Hepatocyte (in vitro differentiated cells): ENCODE data around the gene SAT2. TPM values are rescaled to one million over a fixed set of nuclear protein-coding genes. Genes with fewer than 3 reads are reported as not detected.
"Not testable (repeated sequence)": the region's sequence is repeated elsewhere in the genome, so short reads cannot be mapped to it uniquely, and the experiment has no call there.

ENCODE experiments used
- DNase-seq: peaks from one replicate; pipeline ENCODE4 v3.0.0-alpha.2; 2016; ENCODE audit warnings: low spot score
- H2AFZ ChIP-seq: fragments of 200-600 bp; sonication (generic); 2 replicates; pipeline ENCODE4 v1.6.0; 2016; ENCODE audit warnings: antibody characterized with exemption, mild to moderate bottlenecking
- H3K27ac ChIP-seq: fragments of 200-600 bp; sonication (generic); 2 replicates; pipeline ENCODE4 v1.5.1; 2016; ENCODE audit warnings: mild to moderate bottlenecking
- H3K27me3 ChIP-seq: fragments of 200-600 bp; sonication (generic); 2 replicates; pipeline ENCODE4 v1.6.1; 2016
- H3K36me3 ChIP-seq: fragments of 200-600 bp; sonication (generic); replicated peaks from 2 replicates; pipeline ENCODE4 v1.5.1; 2016; ENCODE audit warnings: low read depth; ENCODE audit not compliant: insufficient read depth
- H3K4me1 ChIP-seq: fragments of 200-600 bp; sonication (generic); 2 replicates; pipeline ENCODE4 v1.5.1; 2016; ENCODE audit warnings: mild to moderate bottlenecking, moderate library complexity; ENCODE audit not compliant: insufficient read depth
- H3K4me2 ChIP-seq: fragments of 200-600 bp; sonication (generic); 2 replicates; pipeline ENCODE4 v1.6.0; 2016
- H3K4me3 ChIP-seq: fragments of 200-600 bp; sonication (generic); 2 replicates; pipeline ENCODE4 v1.5.1; 2016; ENCODE audit warnings: mild to moderate bottlenecking
- H3K79me2 ChIP-seq: fragments of 200-600 bp; sonication (generic); 2 replicates; pipeline ENCODE4 v1.6.0; 2017; ENCODE audit warnings: mild to moderate bottlenecking
- H3K9me2 ChIP-seq: fragments of 200-600 bp; sonication (generic); replicated peaks from 2 replicates; pipeline ENCODE4 v1.6.0; 2017; ENCODE audit warnings: mild to moderate bottlenecking; ENCODE audit not compliant: insufficient read depth
- H3K9me3 ChIP-seq: fragments of 200-600 bp; sonication (generic); 2 replicates; pipeline ENCODE4 v1.5.1; 2016; ENCODE audit warnings: low read depth, mild to moderate bottlenecking
- H4K20me1 ChIP-seq: fragments of 200-600 bp; sonication (generic); 2 replicates; pipeline ENCODE4 v1.6.0; 2016; ENCODE audit warnings: mild to moderate bottlenecking; ENCODE audit not compliant: insufficient read depth, poor library complexity, severe bottlenecking
- EZH2 ChIP-seq: fragments of 200-600 bp; sonication (generic); IDR thresholded peaks from 2 replicates; pipeline ENCODE4 v1.6.1; 2016; ENCODE audit warnings: antibody characterized with exemption, mild to moderate bottlenecking, borderline replicate concordance
- EZH2phosphoT487 ChIP-seq: fragments of 200-600 bp; sonication (generic); IDR thresholded peaks from one replicate; pipeline ENCODE4 v1.6.1; 2018; ENCODE audit warnings: antibody characterized with exemption, mild to moderate bottlenecking, low read depth, moderate library complexity; ENCODE audit not compliant: unreplicated experiment, severe bottlenecking
- WGBS: methylation state at CpG from one replicate; pipeline ENCODE4 v1.1.6; 2016; ENCODE audit warnings: low lambda C conversion rate; ENCODE audit errors: missing lambda C conversion rate; 5-methylcytosine and 5-hydroxymethylcytosine counted together
- polyA plus RNA-seq: library from polyadenylated mRNA; unstranded; fragments of >200 nt; fragmentation: Nextera tagmentation; extraction: Ambion mirVana; gene quantifications from 2 replicates; pipeline ENCODE4 v1.2.1, GENCODE V29; 2016
- total RNA-seq: library from RNA; depleted of rRNA; stranded (reverse); fragments of >200 nt; gene quantifications from 2 replicates; pipeline ENCODE4 v1.2.3, GENCODE V29; 2014
- TF ChIP-seq, protein P1 (sequence below): fragments of 200-600 bp; sonication (generic); IDR thresholded peaks from 2 replicates; pipeline ENCODE4 v1.5.1; 2016; ENCODE audit warnings: antibody characterized with exemption, mild to moderate bottlenecking; ENCODE audit not compliant: poor library complexity

The SAT2 gene
- total and polyA plus RNA-seq, 2 experiments from 2014 or later = 130 to 138 TPM

DNA sequence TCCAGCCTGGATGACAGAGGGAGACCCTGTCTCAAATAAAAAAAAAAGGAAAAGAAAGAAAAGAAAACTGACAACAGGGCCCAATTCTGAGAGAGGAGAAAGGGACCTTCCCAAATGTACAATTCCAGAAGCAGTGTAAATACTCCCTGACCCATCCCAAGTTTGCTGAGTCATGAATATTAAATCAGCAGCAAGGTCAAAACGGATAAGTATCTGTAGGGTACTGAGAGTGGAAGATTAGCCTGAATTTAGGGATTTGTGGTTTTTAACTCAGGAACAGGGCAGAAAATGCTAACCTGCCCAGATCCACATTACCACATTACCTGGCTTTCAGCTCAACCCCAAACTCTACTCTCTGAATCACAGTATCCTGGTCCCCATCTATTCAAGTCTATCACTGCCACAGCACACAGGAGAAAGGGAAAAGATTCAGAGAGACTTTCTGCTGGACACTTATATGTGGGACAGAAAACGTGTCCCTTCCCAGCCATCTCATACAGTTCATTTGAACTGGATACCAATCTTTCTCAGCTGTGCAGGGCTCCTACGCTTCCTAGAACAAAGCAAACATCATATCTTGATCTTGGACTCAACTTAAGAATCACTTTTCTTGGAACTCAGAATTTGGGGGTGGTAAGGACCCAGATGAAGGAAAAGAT is 15.9 kb downstream of the SAT2 start:
- Histone ChIP-seq H2AFZ (no peak overlapping the region), H3K79me2 (peaks cover 74% of the 10 kb centered on the region), H3K9me2 (no peaks in the 10 kb centered on the region), H3K27ac (no peak overlapping the region), H3K27me3 (no peaks in the 10 kb centered on the region), H3K36me3 (no peaks in the 10 kb centered on the region), H3K4me3 (no peak overlapping the region), H3K9me3 (no peaks in the 10 kb centered on the region), H3K4me1 (peaks cover 10% of the 10 kb centered on the region), H4K20me1 (peaks cover 48% of the 10 kb centered on the region), H3K4me2 (peak overlapping the region; percentile 92)
- 63% methylated on average over 3 of the region's 3 CpGs for WGBS
- TF ChIP-seq EZH2phosphoT487 (no peak), EZH2 (no peak)
- TF ChIP-seq, protein P1, sequence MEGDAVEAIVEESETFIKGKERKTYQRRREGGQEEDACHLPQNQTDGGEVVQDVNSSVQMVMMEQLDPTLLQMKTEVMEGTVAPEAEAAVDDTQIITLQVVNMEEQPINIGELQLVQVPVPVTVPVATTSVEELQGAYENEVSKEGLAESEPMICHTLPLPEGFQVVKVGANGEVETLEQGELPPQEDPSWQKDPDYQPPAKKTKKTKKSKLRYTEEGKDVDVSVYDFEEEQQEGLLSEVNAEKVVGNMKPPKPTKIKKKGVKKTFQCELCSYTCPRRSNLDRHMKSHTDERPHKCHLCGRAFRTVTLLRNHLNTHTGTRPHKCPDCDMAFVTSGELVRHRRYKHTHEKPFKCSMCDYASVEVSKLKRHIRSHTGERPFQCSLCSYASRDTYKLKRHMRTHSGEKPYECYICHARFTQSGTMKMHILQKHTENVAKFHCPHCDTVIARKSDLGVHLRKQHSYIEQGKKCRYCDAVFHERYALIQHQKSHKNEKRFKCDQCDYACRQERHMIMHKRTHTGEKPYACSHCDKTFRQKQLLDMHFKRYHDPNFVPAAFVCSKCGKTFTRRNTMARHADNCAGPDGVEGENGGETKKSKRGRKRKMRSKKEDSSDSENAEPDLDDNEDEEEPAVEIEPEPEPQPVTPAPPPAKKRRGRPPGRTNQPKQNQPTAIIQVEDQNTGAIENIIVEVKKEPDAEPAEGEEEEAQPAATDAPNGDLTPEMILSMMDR = no peak
- no peak for DNase-seq

DNA sequence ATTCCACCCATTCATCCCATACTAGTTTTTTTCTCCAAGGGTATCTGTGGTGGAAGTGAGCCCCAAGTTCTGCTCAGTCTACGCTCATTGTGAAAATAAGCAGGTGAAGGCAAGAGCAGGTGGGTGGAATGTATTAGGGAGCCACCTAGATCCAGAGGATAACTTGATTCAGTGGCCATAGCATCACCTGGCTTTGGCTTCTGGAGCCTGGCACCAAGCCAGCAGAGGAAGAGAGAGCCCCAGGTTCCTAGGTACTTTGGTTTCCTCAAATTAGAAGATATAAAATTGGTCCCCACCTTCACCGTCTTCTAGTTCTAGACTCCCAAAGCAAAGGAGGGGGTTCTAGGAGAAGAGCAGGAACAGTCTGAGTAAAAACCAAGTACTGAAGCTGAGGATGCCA is 17.0 kb downstream of the SAT2 start:
- H3K4me3 ChIP-seq = no peak overlapping the region
- no peak overlapping the region for H3K4me2 ChIP-seq
- no peaks in the 10 kb centered on the region for H3K9me2 ChIP-seq
- peaks cover 48% of the 10 kb centered on the region for H4K20me1 ChIP-seq
- no peak for DNase-seq
- H3K9me3 ChIP-seq = no peaks in the 10 kb centered on the region
- 100% methylated on average over 2 of the region's 2 CpGs for WGBS
- no peak overlapping the region for H3K27ac ChIP-seq
- no peaks in the 10 kb centered on the region for H3K27me3 ChIP-seq
- no peak overlapping the region for H2AFZ ChIP-seq
- peaks cover 10% of the 10 kb centered on the region for H3K4me1 ChIP-seq
- TF ChIP-seq EZH2phosphoT487 (no peak), EZH2 (no peak)
- TF ChIP-seq, protein P1 = no peak
- peaks cover 77% of the 10 kb centered on the region for H3K79me2 ChIP-seq
- no peaks in the 10 kb centered on the region for H3K36me3 ChIP-seq

DNA sequence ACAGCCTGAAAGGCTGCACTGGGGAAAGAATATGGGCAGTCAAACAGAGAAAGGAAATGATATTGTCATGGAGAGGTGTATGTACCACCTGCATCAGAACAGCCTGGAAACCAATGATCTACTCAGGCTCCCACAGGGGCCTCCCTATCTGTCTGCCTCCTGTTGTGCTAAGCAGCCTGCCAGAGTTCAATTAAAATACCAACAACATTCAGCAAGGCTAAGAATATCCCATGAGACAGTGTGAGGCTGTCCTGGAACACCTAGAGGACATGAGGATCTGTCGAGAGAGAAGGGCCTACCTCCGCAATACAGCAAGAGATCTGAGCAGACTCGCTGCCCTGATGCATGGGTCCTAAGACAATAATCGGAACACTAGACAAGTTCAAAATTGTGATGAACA is 21.3 kb downstream of the SAT2 start:
- no peak for DNase-seq
- Histone ChIP-seq H3K27me3 (no peaks in the 10 kb centered on the region), H3K4me2 (no peak overlapping the region), H3K9me3 (no peaks in the 10 kb centered on the region), H3K27ac (no peak overlapping the region), H3K4me3 (no peak overlapping the region), H3K36me3 (no peaks in the 10 kb centered on the region), H3K9me2 (no peaks in the 10 kb centered on the region), H3K79me2 (peaks cover 49% of the 10 kb centered on the region), H2AFZ (no peak overlapping the region), H4K20me1 (peaks cover 25% of the 10 kb centered on the region), H3K4me1 (no peaks in the 10 kb centered on the region)
- no peak for TF ChIP-seq EZH2
- no peak for TF ChIP-seq EZH2phosphoT487
- TF ChIP-seq, protein P1 = no peak
- WGBS = 93% methylated on average over 4 of the region's 4 CpGs

DNA sequence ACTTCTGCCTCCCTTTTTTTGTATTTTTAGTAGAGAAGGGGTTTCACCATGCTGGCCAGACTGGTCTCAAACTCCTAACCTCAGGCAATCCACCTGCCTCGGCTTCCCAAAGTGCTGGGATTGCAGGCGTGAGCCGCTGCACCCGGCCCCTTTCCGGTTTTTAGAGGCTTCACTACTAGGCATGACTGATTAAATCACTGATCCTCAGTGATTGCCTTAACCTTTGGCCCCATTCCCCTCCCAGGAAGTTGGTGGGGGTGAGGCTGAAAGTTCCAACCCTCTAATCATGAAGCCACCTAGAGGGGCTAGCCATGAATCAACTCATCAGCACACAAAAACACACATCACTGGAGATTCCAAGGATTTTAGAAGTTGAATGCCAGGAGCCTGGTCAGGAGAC is 30.1 kb downstream of the SAT2 start:
- H3K4me2 ChIP-seq, H3K27me3 ChIP-seq, H3K9me2 ChIP-seq, H2AFZ ChIP-seq, H3K9me3 ChIP-seq, H3K4me3 ChIP-seq, H4K20me1 ChIP-seq, H3K4me1 ChIP-seq, DNase-seq, H3K27ac ChIP-seq, H3K36me3 ChIP-seq: not testable (repeated sequence)
- H3K79me2 ChIP-seq = peaks cover 10% of the 10 kb centered on the region
- 67% methylated on average over 5 of the region's 5 CpGs for WGBS
